Measurements from ENCODE around the gene RALGDS. TPM values are rescaled to one million over a fixed set of nuclear protein-coding genes. Genes with fewer than 3 reads are reported as not detected.

The RALGDS gene
- total and polyA plus RNA-seq, 2 donors (not counting 1 experiment from before 2014, with no cell fraction given) = 62.4 to 88.0 TPM

DNA sequence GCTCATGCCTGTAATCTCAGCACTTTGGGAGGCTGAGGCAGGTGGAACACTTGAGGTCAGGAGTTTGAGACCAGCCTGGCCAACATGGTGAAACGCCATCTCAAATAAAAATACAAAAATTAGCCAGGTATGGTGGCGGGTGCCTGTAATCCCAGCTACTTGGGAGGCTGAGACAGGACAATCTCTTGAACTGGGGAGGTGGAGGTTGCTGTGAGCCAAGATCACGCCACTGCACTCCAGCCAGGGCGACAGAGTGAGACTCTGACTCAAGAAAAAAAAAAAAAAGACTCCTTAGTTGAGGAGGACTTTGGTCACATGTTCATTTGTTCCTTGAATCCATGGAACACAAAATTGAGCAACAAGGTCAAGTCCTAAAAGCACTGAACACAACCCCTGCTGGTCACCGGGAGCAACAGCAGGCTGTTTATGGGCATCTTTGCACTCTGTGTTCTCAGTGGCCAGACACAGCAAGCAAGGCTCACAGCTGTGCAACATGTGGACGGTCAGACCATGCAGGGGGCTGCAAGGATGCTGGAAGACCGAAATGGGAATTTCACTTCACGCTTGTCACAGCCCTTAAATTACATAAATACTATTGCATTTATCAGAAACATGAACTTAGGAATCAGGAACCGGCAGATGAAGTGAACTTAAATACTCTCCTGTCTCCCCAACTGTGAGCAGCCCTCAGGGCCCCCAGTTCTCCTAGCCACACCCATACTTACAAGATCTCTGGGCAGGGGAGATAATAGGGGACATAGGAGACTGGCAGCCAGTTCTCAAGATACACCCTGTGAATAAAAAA, 39.9 kb upstream of the RALGDS start:
- CTCF ChIA-PET = interaction anchor here (0.7 to 1.9 kb wide), 6 partner anchors 9 to 648 kb away, joined by 3 to 8 read pairs (median 4); no protein-coding TSS in a partner anchor
- TF ChIP-seq, protein P1, sequence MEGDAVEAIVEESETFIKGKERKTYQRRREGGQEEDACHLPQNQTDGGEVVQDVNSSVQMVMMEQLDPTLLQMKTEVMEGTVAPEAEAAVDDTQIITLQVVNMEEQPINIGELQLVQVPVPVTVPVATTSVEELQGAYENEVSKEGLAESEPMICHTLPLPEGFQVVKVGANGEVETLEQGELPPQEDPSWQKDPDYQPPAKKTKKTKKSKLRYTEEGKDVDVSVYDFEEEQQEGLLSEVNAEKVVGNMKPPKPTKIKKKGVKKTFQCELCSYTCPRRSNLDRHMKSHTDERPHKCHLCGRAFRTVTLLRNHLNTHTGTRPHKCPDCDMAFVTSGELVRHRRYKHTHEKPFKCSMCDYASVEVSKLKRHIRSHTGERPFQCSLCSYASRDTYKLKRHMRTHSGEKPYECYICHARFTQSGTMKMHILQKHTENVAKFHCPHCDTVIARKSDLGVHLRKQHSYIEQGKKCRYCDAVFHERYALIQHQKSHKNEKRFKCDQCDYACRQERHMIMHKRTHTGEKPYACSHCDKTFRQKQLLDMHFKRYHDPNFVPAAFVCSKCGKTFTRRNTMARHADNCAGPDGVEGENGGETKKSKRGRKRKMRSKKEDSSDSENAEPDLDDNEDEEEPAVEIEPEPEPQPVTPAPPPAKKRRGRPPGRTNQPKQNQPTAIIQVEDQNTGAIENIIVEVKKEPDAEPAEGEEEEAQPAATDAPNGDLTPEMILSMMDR (IDR thresholded peaks at IDR 0.05) = peak; percentile 91
- no peak for TF ChIP-seq EZH2 (IDR thresholded peaks at IDR 0.05; ENCODE audit: borderline replicate concordance, insufficient read depth, low read depth, low read length, poor library complexity, severe bottlenecking)
- Histone ChIP-seq H3K27me3 (replicated peaks in 1 of 4; ENCODE audit: control extremely low read depth in 1 of 4, control insufficient read depth in 3 of 4, insufficient read depth in 4 of 4, low read length in 3 of 4) (peaks cover 0 to under 1% (median 0%) of the 10 kb centered on the region in 4 experiments), H3K27ac (ENCODE audit: low read length in 2 of 2) (peak overlapping the region in 1 of 2 donors; percentile 55), H3K79me2 (ENCODE audit: control insufficient read depth, insufficient read depth, low read length) (peaks cover 7% of the 10 kb centered on the region), H3K4me1 (ENCODE audit: control insufficient read depth in 2 of 2, insufficient read depth in 2 of 2, low read length in 2 of 2) (peaks cover 19 to 31% of the 10 kb centered on the region in 2 donors), H3K4me3 (ENCODE audit: control extremely low read depth in 1 of 5, extremely low read depth in 1 of 5, insufficient read depth in 1 of 5, low read depth in 2 of 5, low read length in 4 of 5) (no peak overlapping the region), H3K36me3 (replicated peaks in 1 of 2; ENCODE audit: control extremely low read depth in 1 of 2, control insufficient read depth in 1 of 2, extremely low read depth in 1 of 2, insufficient read depth in 2 of 2, low read length in 1 of 2) (peaks cover 3 to 9% of the 10 kb centered on the region in 2 experiments), H2AFZ (ENCODE audit: insufficient read depth, low read depth, low read length, poor library complexity, severe bottlenecking) (no peak overlapping the region), H3K9me3 (ENCODE audit: control extremely low read depth in 1 of 3, control insufficient read depth in 2 of 3, insufficient read depth in 1 of 3, low read length in 2 of 3) (no peaks in the 10 kb centered on the region), H4K20me1 (ENCODE audit: control insufficient read depth, insufficient read depth, low read length, poor library complexity, severe bottlenecking) (peaks cover 7% of the 10 kb centered on the region), H3K9ac (ENCODE audit: low read length) (no peak overlapping the region), H3K4me2 (replicated peaks; ENCODE audit: low read depth, low read length, poor library complexity, severe bottlenecking) (no peak overlapping the region)
- DNase-seq (peak; percentile 70), ATAC-seq (ENCODE audit: low read depth) (peak; percentile 56)
- WGBS (ENCODE audit: insufficient coverage) = 53% methylated on average over 5 of the region's 9 CpGs
- H3K4me1 Mint-ChIP-seq = peaks cover 27% of the 10 kb centered on the region
- H3K27me3 Mint-ChIP-seq = no peaks in the 10 kb centered on the region
- peak overlapping the region; percentile 66 for H3K4me3 Mint-ChIP-seq
- H3K27ac Mint-ChIP-seq = peak overlapping the region; percentile 72
- H3K9me3 Mint-ChIP-seq (ENCODE audit: insufficient read depth) = no peaks in the 10 kb centered on the region
- POLR2A ChIA-PET = interaction anchor here (0.7 to 0.8 kb wide), 2 partner anchors 12 to 1878 kb away, joined by 3 to 4 read pairs; no protein-coding TSS in a partner anchor
- intact Hi-C loops (cut with micrococcal nuclease) = no loop called here

DNA sequence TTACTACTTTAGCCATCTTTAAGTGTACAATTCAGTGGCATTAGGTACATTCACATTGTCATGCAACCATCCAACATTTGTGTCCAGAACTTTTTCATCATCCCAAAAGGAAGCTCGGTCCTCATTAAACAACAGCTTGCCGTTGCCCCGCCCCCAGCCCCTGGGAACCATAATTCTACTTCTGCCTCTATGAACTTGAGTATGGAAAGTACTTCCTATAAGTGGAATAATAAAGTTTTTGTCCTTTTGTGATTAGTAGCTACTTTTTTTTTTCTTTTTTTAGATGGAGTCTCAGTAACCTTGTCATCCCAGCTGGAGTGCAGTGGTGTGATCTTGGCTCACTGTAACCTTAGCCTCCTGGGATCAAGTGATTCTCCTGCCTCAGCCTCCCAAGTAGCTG, 37.7 kb upstream of the RALGDS start:
- Histone ChIP-seq H3K9me3 (ENCODE audit: control extremely low read depth in 1 of 3, control insufficient read depth in 2 of 3, insufficient read depth in 1 of 3, low read length in 2 of 3) (no peaks in the 10 kb centered on the region), H3K9ac (ENCODE audit: low read length) (no peak overlapping the region), H3K79me2 (ENCODE audit: control insufficient read depth, insufficient read depth, low read length) (peaks cover 3% of the 10 kb centered on the region), H3K27ac (ENCODE audit: low read length in 2 of 2) (no peak overlapping the region), H3K4me2 (replicated peaks; ENCODE audit: low read depth, low read length, poor library complexity, severe bottlenecking) (no peak overlapping the region), H3K4me3 (ENCODE audit: control extremely low read depth in 1 of 5, extremely low read depth in 1 of 5, insufficient read depth in 1 of 5, low read depth in 2 of 5, low read length in 4 of 5) (no peak overlapping the region), H3K36me3 (replicated peaks in 1 of 2; ENCODE audit: control extremely low read depth in 1 of 2, control insufficient read depth in 1 of 2, extremely low read depth in 1 of 2, insufficient read depth in 2 of 2, low read length in 1 of 2) (peaks cover 3 to 14% of the 10 kb centered on the region in 2 experiments), H3K27me3 (replicated peaks in 1 of 4; ENCODE audit: control extremely low read depth in 1 of 4, control insufficient read depth in 3 of 4, insufficient read depth in 4 of 4, low read length in 3 of 4) (no peaks in the 10 kb centered on the region), H4K20me1 (ENCODE audit: control insufficient read depth, insufficient read depth, low read length, poor library complexity, severe bottlenecking) (peaks cover 7% of the 10 kb centered on the region), H3K4me1 (ENCODE audit: control insufficient read depth in 2 of 2, insufficient read depth in 2 of 2, low read length in 2 of 2) (peaks cover 13 to 22% of the 10 kb centered on the region in 2 donors), H2AFZ (ENCODE audit: insufficient read depth, low read depth, low read length, poor library complexity, severe bottlenecking) (no peak overlapping the region)
- DNase-seq = no peak
- peaks cover 23% of the 10 kb centered on the region for H3K4me1 Mint-ChIP-seq
- no CpG with 5 or more reads among the region's 3 CpGs for WGBS (ENCODE audit: insufficient coverage)
- TF ChIP-seq, protein P1 (IDR thresholded peaks at IDR 0.05) = no peak
- TF ChIP-seq EZH2 (IDR thresholded peaks at IDR 0.05; ENCODE audit: borderline replicate concordance, insufficient read depth, low read depth, low read length, poor library complexity, severe bottlenecking) = no peak
- H3K27ac Mint-ChIP-seq = no peak overlapping the region
- no peaks in the 10 kb centered on the region for H3K9me3 Mint-ChIP-seq (ENCODE audit: insufficient read depth)
- intact Hi-C loops (cut with micrococcal nuclease) = no loop called here
- ChIA-PET POLR2A (no interaction called here), CTCF (interaction anchor here (0.7 to 2.3 kb wide), 7 partner anchors 9 to 55 kb away, joined by 3 to 8 read pairs (median 6); no protein-coding TSS in a partner anchor)
- H3K27me3 Mint-ChIP-seq = no peaks in the 10 kb centered on the region
- no peak for ATAC-seq (ENCODE audit: low read depth)
- no peak overlapping the region for H3K4me3 Mint-ChIP-seq
